HG03066 (cell line): ENCODE results near the gene BCR.
"Not testable (repeated sequence)": the region's sequence is repeated elsewhere in the genome, so short reads cannot be mapped to it uniquely, and the experiment has no call there.

ENCODE experiments used
- ATAC-seq: cut with Tn5 transposase; IDR thresholded peaks from one replicate; pipeline ENCODE4 v1.9.1; 2021; ENCODE audit warnings: low read depth; ENCODE audit not compliant: unreplicated experiment

The BCR gene

GRCh38 chr22:23305321-23305910 lies 125.1 kb downstream of the BCR start:
- no peak for ATAC-seq

DNA sequence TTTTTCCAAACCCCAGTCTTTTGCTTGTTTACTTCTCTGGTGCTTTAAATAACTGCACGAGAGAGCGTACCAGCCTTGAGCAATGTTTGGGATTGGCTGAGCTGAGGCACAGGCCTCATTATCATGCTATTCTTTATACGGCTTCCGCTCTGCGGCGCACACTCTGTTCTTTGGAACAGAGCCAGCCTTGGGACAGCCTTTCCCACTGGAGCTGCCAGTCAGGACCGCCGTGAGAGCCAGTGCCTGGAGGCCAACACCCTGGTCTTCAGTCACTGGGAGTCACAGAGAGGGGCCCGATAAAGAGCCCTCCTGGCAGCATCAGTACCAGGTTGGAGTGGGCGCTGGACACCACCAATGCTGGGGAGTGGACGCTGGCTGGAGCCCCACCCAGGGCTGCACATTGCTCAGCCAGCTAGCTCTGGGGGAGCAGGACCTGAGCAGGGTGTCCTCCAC lies 125.6 kb downstream of the BCR start:
- no peak for ATAC-seq

DNA sequence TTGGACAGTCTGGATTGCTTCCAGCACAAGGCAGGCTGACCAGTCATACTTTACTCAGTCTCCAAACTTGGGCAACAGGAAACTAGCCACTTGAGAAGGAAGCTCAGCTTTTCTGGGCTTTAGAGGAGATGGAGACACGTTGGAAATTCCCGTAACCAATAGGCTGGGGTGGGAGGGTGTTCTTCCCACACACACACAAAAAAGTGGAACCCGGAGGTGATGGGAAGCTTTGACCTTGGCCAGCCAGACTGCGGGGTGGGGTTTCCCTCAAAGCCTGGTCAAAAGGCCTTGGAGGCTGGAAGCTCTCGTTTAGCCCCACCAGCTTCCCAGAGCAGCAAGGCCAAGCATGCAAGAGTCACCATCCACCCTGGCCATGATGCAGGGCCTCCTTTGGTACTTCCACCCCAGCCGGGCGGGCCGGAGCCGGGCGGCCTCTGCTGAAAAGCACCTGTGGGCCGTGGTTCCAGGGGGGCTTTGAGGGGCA lies 126.2 kb downstream of the BCR start:
- no peak for ATAC-seq

DNA sequence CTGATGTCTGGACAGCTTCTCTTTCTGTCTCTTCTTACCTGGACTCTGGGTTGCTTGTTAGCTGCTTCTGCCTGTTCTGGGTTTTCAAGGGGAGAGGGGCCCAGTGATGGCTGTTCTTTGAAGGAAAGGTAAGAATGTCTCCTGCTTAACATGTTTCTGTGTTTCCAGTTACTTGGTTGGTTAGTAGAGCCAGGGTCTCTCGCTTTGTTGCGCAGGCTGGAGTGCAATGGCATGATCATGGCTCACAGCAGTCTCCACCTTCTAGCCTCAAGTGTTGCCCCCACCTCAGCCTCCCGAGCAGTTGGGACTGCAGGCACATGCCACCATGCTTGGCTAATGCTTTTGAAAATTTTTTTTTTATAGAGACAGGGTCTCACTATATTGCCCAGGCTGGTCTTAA lies 126.6 kb downstream of the BCR start:
- ATAC-seq = no peak

- not testable (repeated sequence) for ATAC-seq
These were observed 127.2 kb downstream of the BCR start for GRCh38 chr22:23307511-23307910.

- not testable (repeated sequence) for ATAC-seq
These were observed 129.0 kb downstream of the BCR start for GRCh38 chr22:23309261-23309660.

GRCh38 chr22:23310443-23311097 lies 130.3 kb downstream of the BCR start:
- ATAC-seq = not testable (repeated sequence)

DNA sequence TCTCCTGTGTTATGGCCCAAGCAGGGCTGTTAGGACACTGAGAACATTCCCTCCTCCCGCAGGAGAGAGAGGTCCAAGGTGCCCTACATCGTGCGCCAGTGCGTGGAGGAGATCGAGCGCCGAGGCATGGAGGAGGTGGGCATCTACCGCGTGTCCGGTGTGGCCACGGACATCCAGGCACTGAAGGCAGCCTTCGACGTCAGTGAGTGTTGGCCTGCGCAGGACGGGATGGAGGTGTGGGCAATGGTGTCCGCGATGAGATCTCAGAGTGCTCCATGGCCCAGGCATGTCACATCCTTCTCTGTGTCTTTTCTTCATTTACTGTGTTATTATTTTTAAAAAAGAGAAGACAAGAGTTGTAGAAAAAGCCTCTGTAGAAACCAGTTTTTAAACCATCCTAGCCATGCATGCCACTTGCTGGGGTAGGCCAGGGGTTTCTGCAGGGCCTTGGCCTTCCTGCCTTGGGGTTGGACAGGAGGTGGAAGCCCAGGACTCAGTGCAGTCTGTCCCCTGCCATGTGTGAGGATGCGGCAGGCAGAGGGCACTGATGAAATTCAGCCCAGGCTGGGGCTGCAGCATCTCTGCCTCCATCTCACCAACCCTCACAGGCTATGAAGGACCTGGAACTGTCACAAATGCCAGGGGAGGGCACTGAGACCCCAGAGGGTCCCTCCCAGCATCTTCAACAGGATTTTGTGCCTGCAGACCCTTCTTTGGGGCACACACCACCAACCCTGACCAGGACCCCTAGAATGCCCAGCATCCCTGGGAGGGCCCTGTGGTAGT lies 131.5 kb downstream of the BCR start:
- ATAC-seq = not testable (repeated sequence)

DNA sequence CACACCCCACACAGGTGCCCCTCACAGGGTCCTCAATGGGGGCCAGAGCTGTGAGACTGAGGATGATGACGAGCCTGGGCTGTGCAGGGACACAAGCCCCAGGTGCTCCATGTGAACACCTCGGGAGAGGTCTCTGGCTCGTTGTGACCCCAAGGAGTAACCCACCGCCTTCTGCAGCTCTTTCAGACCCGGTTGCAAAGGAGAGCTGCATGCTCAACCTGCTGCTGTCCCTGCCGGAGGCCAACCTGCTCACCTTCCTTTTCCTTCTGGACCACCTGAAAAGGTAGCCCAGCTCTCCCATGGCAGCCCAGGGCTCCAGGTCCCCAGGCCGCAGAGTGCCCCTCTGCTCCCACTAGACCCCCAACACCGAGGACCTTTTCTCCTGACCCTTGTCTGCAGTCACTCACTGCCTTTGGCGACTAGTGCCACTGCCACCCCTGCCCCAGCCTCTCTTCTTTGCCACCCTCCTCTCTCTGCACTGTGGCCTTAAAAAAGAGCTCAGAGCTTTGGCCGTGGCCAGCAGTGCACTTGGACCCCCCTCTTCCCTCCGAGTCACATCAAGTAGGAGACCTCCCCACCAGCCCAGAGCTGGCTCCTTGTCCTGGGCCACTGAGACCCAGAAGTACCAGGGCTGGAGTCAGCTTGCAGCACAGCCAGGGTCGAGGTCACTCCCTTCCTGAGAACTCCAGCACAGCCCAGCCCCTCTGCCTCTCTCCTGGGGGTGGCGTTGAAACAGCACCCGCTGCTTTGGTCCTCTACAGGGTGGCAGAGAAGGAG lies 133.7 kb downstream of the BCR start:
- ATAC-seq = no peak

- no peak for ATAC-seq
These were observed 135.1 kb downstream of the BCR start for GRCh38 chr22:23315341-23315917.

- ATAC-seq = not testable (repeated sequence)
These were observed 136.3 kb downstream of the BCR start for GRCh38 chr22:23316596-23316995.

DNA sequence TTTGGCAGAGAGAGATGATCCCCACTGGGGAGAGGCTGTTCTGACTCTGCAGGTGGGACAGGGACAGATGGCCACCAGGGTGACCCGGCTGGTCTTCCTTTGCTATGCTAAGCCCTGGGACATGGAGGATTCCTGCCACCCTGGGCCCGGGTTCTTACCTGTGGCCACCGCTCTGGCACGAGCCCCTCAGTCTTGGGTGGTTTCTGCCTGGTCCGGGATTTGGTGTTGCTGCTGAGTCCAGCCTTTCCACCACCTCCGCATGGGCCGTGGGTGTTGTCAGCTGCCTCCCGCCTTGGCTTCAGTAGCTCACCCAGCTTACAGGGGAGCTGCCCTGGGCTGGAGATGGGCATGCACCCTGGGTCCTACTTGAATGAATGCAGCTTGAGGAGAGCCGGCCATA lies 138.0 kb downstream of the BCR start:
- not testable (repeated sequence) for ATAC-seq

DNA sequence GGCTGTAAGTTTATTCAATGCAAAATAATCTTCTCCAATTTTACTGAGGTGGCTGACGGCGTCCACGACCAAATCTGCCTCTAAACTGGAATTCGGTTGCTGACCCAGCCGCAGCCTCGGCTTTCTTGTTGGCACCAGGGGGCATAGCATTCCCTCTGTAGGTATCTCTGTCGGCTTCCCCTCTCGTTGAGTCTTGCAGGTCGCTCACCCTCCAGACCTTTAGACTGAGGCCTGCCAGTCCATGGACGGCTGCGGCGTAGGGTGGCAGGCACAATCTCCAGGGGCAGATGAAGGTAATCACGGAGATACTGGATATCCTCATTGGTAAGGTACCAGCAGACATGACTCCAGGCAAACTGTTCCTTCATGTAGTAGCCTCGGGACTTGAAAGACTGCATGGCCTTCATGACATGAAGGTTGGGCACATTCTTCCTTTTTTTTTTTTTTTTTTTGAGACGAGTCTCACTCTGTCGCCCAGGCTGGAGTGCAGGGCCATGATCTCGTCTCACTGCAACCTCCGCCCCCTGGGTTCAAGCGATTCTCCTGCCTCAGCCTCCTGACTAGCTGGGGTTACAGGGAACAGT lies 142.3 kb downstream of the BCR start:
- ATAC-seq = not testable (repeated sequence)

GRCh38 chr22:23323960-23324688 lies 143.8 kb downstream of the BCR start:
- ATAC-seq = not testable (repeated sequence)

- ATAC-seq = no peak
These were observed 144.9 kb downstream of the BCR start for GRCh38 chr22:23325183-23325582.

- ATAC-seq = not testable (repeated sequence)
These were observed 153.5 kb downstream of the BCR start for GRCh38 chr22:23333822-23334221.

DNA sequence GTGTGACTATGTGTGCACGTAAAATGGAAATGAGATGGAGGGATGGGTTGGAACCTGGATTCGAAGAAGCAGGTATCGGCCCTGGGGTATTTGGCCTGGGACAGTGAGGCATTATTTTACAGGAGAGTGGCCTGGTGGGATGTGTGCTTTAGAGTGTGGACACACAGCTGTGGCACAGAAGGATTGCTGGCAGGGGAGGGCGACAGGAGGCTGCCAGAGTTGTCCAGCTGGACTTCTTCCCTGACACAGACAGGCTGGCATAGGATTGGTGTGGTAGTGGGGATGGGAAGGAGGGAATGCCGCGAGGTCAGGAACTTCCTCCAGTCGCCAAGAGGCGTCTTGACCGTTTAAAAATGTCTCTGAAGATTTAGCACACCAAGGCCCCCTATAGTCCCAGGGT lies 157.4 kb downstream of the BCR start:
- ATAC-seq = not testable (repeated sequence)

- ATAC-seq = not testable (repeated sequence)
These were observed 161.8 kb downstream of the BCR start for GRCh38 chr22:23341942-23342695.

DNA sequence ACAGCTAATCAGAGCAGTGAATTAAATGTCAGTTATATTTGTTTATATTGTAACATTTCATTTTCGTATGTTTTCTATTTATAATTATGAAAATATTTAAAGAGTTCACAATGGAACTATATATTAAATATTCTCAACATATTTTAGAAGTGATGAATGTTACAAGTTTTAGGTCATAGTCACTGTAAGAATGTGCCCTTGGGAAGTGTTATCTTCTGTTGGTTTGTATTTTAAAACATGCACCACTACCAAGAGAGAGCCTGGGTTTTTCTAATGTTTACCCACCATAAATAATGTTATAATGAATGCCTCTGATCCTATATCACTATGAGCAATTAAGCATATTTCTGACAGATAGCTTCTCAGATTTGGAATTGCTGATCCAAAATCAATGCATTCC lies 171.0 kb downstream of the BCR start:
- no peak for ATAC-seq
